GM19397 (cell line): Measurements from ENCODE around the gene RTEL1.

ENCODE experiments used
- ATAC-seq: cut with Tn5 transposase; IDR thresholded peaks from one replicate; pipeline ENCODE4 v1.9.1; 2021; ENCODE audit warnings: mild to moderate bottlenecking, moderate library complexity; ENCODE audit not compliant: unreplicated experiment

Gene RTEL1

GRCh38 chr20:63737945-63738686, 80.0 kb downstream of the RTEL1 start:
- ATAC-seq = no peak

GRCh38 chr20:63738687-63739129, 80.6 kb downstream of the RTEL1 start:
- ATAC-seq = no peak

- ATAC-seq = peak; percentile 39
Measured at GRCh38 chr20:63739130-63740069, 81.3 kb downstream of the RTEL1 start, which contains the start of gene SLC2A4RG. Gene SLC2A4RG (plus strand): TSS chr20:63739776. CDS start chr20:63739913, 137 bp downstream.

- ATAC-seq = peak; percentile 10
Measured at GRCh38 chr20:63740070-63740626, 82.0 kb downstream of the RTEL1 start.

GRCh38 chr20:63740627-63741353, 82.7 kb downstream of the RTEL1 start:
- ATAC-seq = no peak

- no peak for ATAC-seq
Measured at GRCh38 chr20:63741354-63741675, 83.2 kb downstream of the RTEL1 start.

- ATAC-seq = no peak
Measured at GRCh38 chr20:63741676-63742380, 83.7 kb downstream of the RTEL1 start.

GRCh38 chr20:63742381-63743024, 84.4 kb downstream of the RTEL1 start:
- no peak for ATAC-seq

- ATAC-seq = no peak
Measured at GRCh38 chr20:63743210-63743970, 85.3 kb downstream of the RTEL1 start.

- ATAC-seq = no peak
Measured at GRCh38 chr20:63744158-63744557, 86.0 kb downstream of the RTEL1 start.

- ATAC-seq = no peak
Measured at GRCh38 chr20:63744574-63745423, 86.7 kb downstream of the RTEL1 start.

GRCh38 chr20:63745424-63745805, 87.3 kb downstream of the RTEL1 start:
- ATAC-seq = no peak
